ENCODE measurements around the gene P3H4.
"Not testable (repeated sequence)": the region's sequence is repeated elsewhere in the genome, so short reads cannot be mapped to it uniquely, and the experiment has no call there.

The P3H4 gene

GRCh38 chr17:41794540-41794975 is 17.2 kb downstream of the P3H4 start:
- DNase-seq (ENCODE audit: low read depth in 3 of 3), result no peak

- no peak for DNase-seq (ENCODE audit: low read depth in 3 of 3)
These were observed 17.8 kb downstream of the P3H4 start for GRCh38 chr17:41793784-41794539.

- no peak for DNase-seq (ENCODE audit: low read depth in 3 of 3)
These were observed 18.6 kb downstream of the P3H4 start for GRCh38 chr17:41792845-41793783.

GRCh38 chr17:41787021-41787418 is 24.7 kb downstream of the P3H4 start:
- no peak for DNase-seq (ENCODE audit: low read depth in 3 of 3)

GRCh38 chr17:41786227-41787020 is 25.3 kb downstream of the P3H4 start, which contains the start of gene JUP:
Gene JUP (minus strand): TSS chr17:41786711. CDS start chr17:41771854, 14,857 bp downstream.
- peak; percentile 72 to 77 (median 77) for DNase-seq (ENCODE audit: low read depth in 3 of 3)

GRCh38 chr17:41785859-41786226 is 25.9 kb downstream of the P3H4 start:
- DNase-seq (ENCODE audit: low read depth in 3 of 3), result no peak

GRCh38 chr17:41785091-41785858 is 26.5 kb downstream of the P3H4 start:
- DNase-seq (ENCODE audit: low read depth in 3 of 3), result no peak

- DNase-seq (ENCODE audit: low read depth in 3 of 3), result no peak
These were observed 27.5 kb downstream of the P3H4 start for GRCh38 chr17:41784207-41784744.

GRCh38 chr17:41782142-41782541 is 29.6 kb downstream of the P3H4 start:
- no peak for DNase-seq (ENCODE audit: low read depth in 3 of 3)

GRCh38 chr17:41781404-41782110 is 30.2 kb downstream of the P3H4 start:
- no peak for DNase-seq (ENCODE audit: low read depth in 3 of 3)

- DNase-seq (ENCODE audit: low read depth in 3 of 3), result no peak
These were observed 31.8 kb downstream of the P3H4 start for GRCh38 chr17:41779954-41780353.

- no peak for DNase-seq (ENCODE audit: low read depth in 3 of 3)
These were observed 34.1 kb downstream of the P3H4 start for GRCh38 chr17:41777574-41778188.

GRCh38 chr17:41777157-41777573 is 34.6 kb downstream of the P3H4 start:
- DNase-seq (ENCODE audit: low read depth in 3 of 3), result no peak

- DNase-seq (ENCODE audit: low read depth in 3 of 3), result not testable (repeated sequence)
These were observed 35.4 kb downstream of the P3H4 start for GRCh38 chr17:41776262-41776900.

GRCh38 chr17:41775394-41776226 is 36.1 kb downstream of the P3H4 start:
- DNase-seq (ENCODE audit: low read depth in 3 of 3), result no peak

GRCh38 chr17:41773731-41774193 is 38.0 kb downstream of the P3H4 start:
- DNase-seq (ENCODE audit: low read depth in 3 of 3), result no peak

GRCh38 chr17:41773190-41773588 is 38.6 kb downstream of the P3H4 start:
- no peak for DNase-seq (ENCODE audit: low read depth in 3 of 3)

- DNase-seq (ENCODE audit: low read depth in 3 of 3), result no peak
These were observed 39.1 kb downstream of the P3H4 start for GRCh38 chr17:41772586-41773189.
